PC-3 (cell line): ENCODE measurements around the gene GAB2. TPM values are rescaled to one million over a fixed set of nuclear protein-coding genes. Genes with fewer than 3 reads are reported as not detected.
"Not testable (repeated sequence)": the region's sequence is repeated elsewhere in the genome, so short reads cannot be mapped to it uniquely, and the experiment has no call there.

ENCODE experiments used
- ATAC-seq: fragments of 200-7000 bp; cut with Tn5 transposase; 2 replicates; pipeline ENCODE4 v1.9.1; 2020; ENCODE audit warnings: mild to moderate bottlenecking, moderate library complexity
- BruUV-seq: library from RNA; stranded (reverse); fragments of 400-500 nt; replicated peaks from 2 replicates; lab custom pipeline; 2021; lab: Mats Ljungman, UMichigan
- CTCF ChIA-PET: fragments of 300-600 bp; sonication (Branson Sonifier 250); formaldehyde crosslinking; loops from one replicate; lab custom pipeline; 2022; ENCODE audit warnings: antibody characterized with exemption; lab: Charles Lee
- POLR2A ChIA-PET: fragments of 300-600 bp; sonication (Branson Sonifier 250); formaldehyde crosslinking; loops from one replicate; lab custom pipeline; 2022; ENCODE audit warnings: antibody characterized with exemption; ENCODE audit not compliant: unreplicated experiment; lab: Charles Lee
- DNase-seq: peaks from one replicate; pipeline ENCODE4 v3.0.0-alpha.2; 2015
- H2AFZ ChIP-seq: fragments of 300-600 bp; sonication (generic); 2 replicates; pipeline ENCODE4 v1.6.0; 2016; ENCODE audit warnings: antibody characterized with exemption, low read length
- H3F3A ChIP-seq: fragments of 300-600 bp; sonication (generic); one replicate; pipeline ENCODE4 v1.6.0; 2017; ENCODE audit warnings: antibody characterized with exemption, low read length, control low read depth, mild to moderate bottlenecking; ENCODE audit not compliant: unreplicated experiment
- H3K27ac ChIP-seq: fragments of 300-600 bp; sonication (generic); 2 replicates; pipeline ENCODE4 v1.5.1; 2016; ENCODE audit warnings: mild to moderate bottlenecking, low read length
- H3K27me3 ChIP-seq: fragments of 300-600 bp; sonication (generic); 2 replicates; pipeline ENCODE4 v1.6.1; 2016; ENCODE audit warnings: low read length, mixed read lengths
- H3K36me3 ChIP-seq: fragments of 300-600 bp; sonication (generic); 2 replicates; pipeline ENCODE4 v1.6.1; 2016; ENCODE audit warnings: low read depth, mixed run types, low read length, mixed read lengths
- H3K4me1 ChIP-seq: fragments of 300-600 bp; sonication (generic); 2 replicates; pipeline ENCODE4 v1.5.1; 2016; ENCODE audit warnings: low read length; ENCODE audit not compliant: insufficient read depth
- H3K4me2 ChIP-seq: fragments of 300-600 bp; sonication (generic); 2 replicates; pipeline ENCODE4 v1.6.0; 2016; ENCODE audit warnings: low read length
- H3K4me3 ChIP-seq: fragments of 300-600 bp; sonication (generic); 2 replicates; pipeline ENCODE4 v1.5.1; 2016; ENCODE audit warnings: mild to moderate bottlenecking, low read length, mixed read lengths
- H3K79me2 ChIP-seq: fragments of 300-600 bp; sonication (generic); 2 replicates; pipeline ENCODE4 v1.6.1; 2017; ENCODE audit warnings: low read length, mixed read lengths
- H3K9ac ChIP-seq: fragments of 300-600 bp; sonication (generic); 2 replicates; pipeline ENCODE4 v1.6.0; 2016; ENCODE audit warnings: mild to moderate bottlenecking, low read length
- H3K9me2 ChIP-seq: fragments of 300-600 bp; sonication (generic); replicated peaks from 2 replicates; pipeline ENCODE4 v1.6.1; 2016; ENCODE audit warnings: mixed run types, low read length, mixed read lengths
- H3K9me3 ChIP-seq: fragments of 300-600 bp; sonication (generic); 2 replicates; pipeline ENCODE4 v1.6.1; 2016; ENCODE audit warnings: low read length, mixed read lengths
- H4K20me1 ChIP-seq: fragments of 300-600 bp; sonication (generic); 2 replicates; pipeline ENCODE4 v1.6.1; 2016; ENCODE audit warnings: low read length, mixed read lengths
- CTCF ChIP-seq: fragments of 300-600 bp; sonication (generic); conservative IDR thresholded peaks from 2 replicates; pipeline ENCODE4 v1.5.1; 2017; ENCODE audit warnings: antibody characterized with exemption, low read depth, mild to moderate bottlenecking, low read length
- EZH2 ChIP-seq: fragments of 300-600 bp; sonication (generic); IDR thresholded peaks from one replicate; pipeline ENCODE4 v1.6.1; 2017; ENCODE audit warnings: antibody characterized with exemption, mild to moderate bottlenecking, low read length; ENCODE audit not compliant: unreplicated experiment
- EZH2phosphoT487 ChIP-seq: fragments of 300-600 bp; sonication (generic); IDR thresholded peaks from 2 replicates; pipeline ENCODE4 v1.6.1; 2018; ENCODE audit warnings: mild to moderate bottlenecking, antibody characterized with exemption, low read length, borderline replicate concordance
- intact Hi-C: fragments of 100-400 bp; cut with micrococcal nuclease; formaldehyde crosslinking; loops from 2 replicates; pipeline ENCODE4 v1.9.0; 2023
- total RNA-seq: library from RNA; depleted of rRNA; stranded (reverse); fragments of >200 nt; gene quantifications from 2 replicates; pipeline ENCODE4 v1.2.3, GENCODE V29; 2014

GAB2 gene
- total RNA-seq, 1 experiment from 2014 or later, result 7.1 TPM

- no peaks in the 10 kb centered on the region for H3F3A ChIP-seq
- H3K4me3 ChIP-seq, result no peak overlapping the region
- H3K9ac ChIP-seq, result no peak overlapping the region
- DNase-seq (no peak), ATAC-seq (no peak)
- no peaks in the 10 kb centered on the region for H3K79me2 ChIP-seq
- TF ChIP-seq EZH2phosphoT487 (no peak), EZH2 (no peak), CTCF (no peak)
- intact Hi-C loops, result no loop called here
- H4K20me1 ChIP-seq, result no peaks in the 10 kb centered on the region
- H2AFZ ChIP-seq, result no peak overlapping the region
- H3K4me1 ChIP-seq, result no peaks in the 10 kb centered on the region
- H3K9me2 ChIP-seq, result no peaks in the 10 kb centered on the region
- H3K27me3 ChIP-seq, result no peaks in the 10 kb centered on the region
- H3K36me3 ChIP-seq, result no peaks in the 10 kb centered on the region
- no TSS peak for BruUV-seq
- ChIA-PET CTCF (no interaction called here), POLR2A (no interaction called here)
- H3K4me2 ChIP-seq, result no peak overlapping the region
- H3K27ac ChIP-seq, result no peak overlapping the region
- H3K9me3 ChIP-seq, result no peaks in the 10 kb centered on the region
Measured at GRCh38 chr11:78298291-78298771, 119.3 kb downstream of the GAB2 start.

- H4K20me1 ChIP-seq, result no peaks in the 10 kb centered on the region
- H3K27me3 ChIP-seq, result no peaks in the 10 kb centered on the region
- no peak overlapping the region for H3K4me3 ChIP-seq
- POLR2A ChIA-PET, result no interaction called here
- TF ChIP-seq EZH2phosphoT487 (no peak), CTCF (no peak), EZH2 (no peak)
- no peaks in the 10 kb centered on the region for H3K9me3 ChIP-seq
- no peak overlapping the region for H2AFZ ChIP-seq
- H3K4me1 ChIP-seq, result no peaks in the 10 kb centered on the region
- DNase-seq, result no peak
- H3K9me2 ChIP-seq, result no peaks in the 10 kb centered on the region
- no TSS peak for BruUV-seq
- H3K4me2 ChIP-seq, result no peak overlapping the region
- no peaks in the 10 kb centered on the region for H3F3A ChIP-seq
- no peak overlapping the region for H3K9ac ChIP-seq
- ATAC-seq, result peak; percentile 27; the same call in 1 of the 2 replicates
- intact Hi-C loops, result no loop called here
- no peaks in the 10 kb centered on the region for H3K79me2 ChIP-seq
- H3K27ac ChIP-seq, result no peak overlapping the region
- no peaks in the 10 kb centered on the region for H3K36me3 ChIP-seq
- CTCF ChIA-PET, result no interaction called here
Measured at GRCh38 chr11:78295991-78296930, 121.4 kb downstream of the GAB2 start.

GRCh38 chr11:78295347-78295746, 122.3 kb downstream of the GAB2 start:
- no peak overlapping the region for H2AFZ ChIP-seq
- H3K27me3 ChIP-seq, result no peaks in the 10 kb centered on the region
- no peaks in the 10 kb centered on the region for H3K9me2 ChIP-seq
- intact Hi-C loops, result no loop called here
- no peaks in the 10 kb centered on the region for H3K79me2 ChIP-seq
- TF ChIP-seq CTCF, result no peak
- ATAC-seq (no peak), DNase-seq (no peak)
- no peak overlapping the region for H3K4me2 ChIP-seq
- POLR2A ChIA-PET, result no interaction called here
- H3K36me3 ChIP-seq, result no peaks in the 10 kb centered on the region
- no peak overlapping the region for H3K9ac ChIP-seq
- no peak overlapping the region for H3K27ac ChIP-seq
- H3F3A ChIP-seq, result no peaks in the 10 kb centered on the region
- H3K9me3 ChIP-seq, result no peaks in the 10 kb centered on the region
- H3K4me3 ChIP-seq, result no peak overlapping the region
- BruUV-seq, result no TSS peak
- H3K4me1 ChIP-seq, result no peaks in the 10 kb centered on the region
- H4K20me1 ChIP-seq, result no peaks in the 10 kb centered on the region
- CTCF ChIA-PET, result no interaction called here

GRCh38 chr11:78294100-78294499, 123.5 kb downstream of the GAB2 start:
- CTCF ChIA-PET, H3K27ac ChIP-seq, H3K79me2 ChIP-seq: not testable (repeated sequence)

More at GRCh38 chr11:78294100-78294499, 123.5 kb downstream of the GAB2 start:
- H4K20me1 ChIP-seq, H3K27me3 ChIP-seq, H3K4me2 ChIP-seq, BruUV-seq, DNase-seq, H3K36me3 ChIP-seq, intact Hi-C loops, H3F3A ChIP-seq, POLR2A ChIA-PET, H3K9me2 ChIP-seq, H3K4me3 ChIP-seq, H2AFZ ChIP-seq, H3K9me3 ChIP-seq, H3K9ac ChIP-seq, ATAC-seq, H3K4me1 ChIP-seq: not testable (repeated sequence)
